CD8-positive, alpha-beta memory T cell (primary cell): ENCODE measurements around the gene LRRFIP1. TPM values are rescaled to one million over a fixed set of nuclear protein-coding genes. Genes with fewer than 3 reads are reported as not detected.

Source experiments
- CTCF ChIA-PET: fragments of 350-600 bp; sonication (Branson Sonifier 250); formaldehyde crosslinking; loops from one replicate; lab custom pipeline; 2021; ENCODE audit warnings: antibody characterized with exemption; lab: Charles Lee
- POLR2A ChIA-PET: fragments of 350-600 bp; sonication (Branson Sonifier 250); formaldehyde crosslinking; loops from one replicate; lab custom pipeline; 2021; ENCODE audit warnings: antibody characterized with exemption; lab: Charles Lee
- DNase-seq, 5 donors: peaks; one replicate each; pipeline versions ENCODE4 v3.0.0 to v3.0.0-alpha.2; 2020 to 2022; ENCODE audit warnings: mixed read lengths in 1 of 5
- H3K27ac ChIP-seq: one replicate; pipeline ENCODE4 v1.7.0; 2013; ENCODE audit warnings: low read depth, mild to moderate bottlenecking, low read length, moderate library complexity
- H3K27me3 ChIP-seq: 2 replicates; pipeline ENCODE4 v1.7.0; 2013; ENCODE audit warnings: low read length, mild to moderate bottlenecking; ENCODE audit not compliant: insufficient read depth, poor library complexity, severe bottlenecking
- H3K36me3 ChIP-seq: 2 replicates; pipeline ENCODE4 v1.7.0; 2013; ENCODE audit warnings: mild to moderate bottlenecking, low read length, moderate library complexity; ENCODE audit not compliant: insufficient read depth
- H3K4me1 ChIP-seq: 2 replicates; pipeline ENCODE4 v1.7.0; 2013; ENCODE audit warnings: mild to moderate bottlenecking, low read length, moderate library complexity; ENCODE audit not compliant: insufficient read depth
- H3K4me3 ChIP-seq: 2 replicates; pipeline ENCODE4 v1.7.0; 2013; ENCODE audit warnings: mild to moderate bottlenecking, low read length
- H3K9me3 ChIP-seq: 2 replicates; pipeline ENCODE4 v1.7.0; 2013; ENCODE audit warnings: mild to moderate bottlenecking, low read length
- H3K27ac Mint-ChIP-seq, 8 donors: one replicate each; pipeline ENCODE4 v1.8.0; 2020 to 2021; ENCODE audit warnings: mixed read lengths in 8 of 8, mild to moderate bottlenecking in 6 of 8, inconsistent platforms in 3 of 8, moderate library complexity in 3 of 8
- H3K27me3 Mint-ChIP-seq, 2 donors: one replicate each; pipeline ENCODE4 v1.8.0; 2020 to 2021; ENCODE audit warnings: mixed read lengths in 2 of 2, mild to moderate bottlenecking in 1 of 2, moderate library complexity in 1 of 2
- H3K36me3 Mint-ChIP-seq, 3 donors: one replicate each; pipeline ENCODE4 v1.8.0; 2020 to 2021; ENCODE audit warnings: mixed read lengths in 3 of 3, inconsistent platforms in 1 of 3, mild to moderate bottlenecking in 1 of 3
- H3K4me1 Mint-ChIP-seq, 3 donors: one replicate each; pipeline ENCODE4 v1.8.0; 2020 to 2021; ENCODE audit warnings: mixed read lengths in 3 of 3, inconsistent platforms in 1 of 3, mild to moderate bottlenecking in 1 of 3
- H3K4me3 Mint-ChIP-seq, 7 donors: one replicate each; pipeline ENCODE4 v1.8.0; 2020 to 2021; ENCODE audit warnings: mixed read lengths in 7 of 7, mild to moderate bottlenecking in 6 of 7, moderate library complexity in 4 of 7, inconsistent platforms in 2 of 7
- H3K9me3 Mint-ChIP-seq, 5 donors: one replicate each; pipeline ENCODE4 v1.8.0; 2020 to 2022; ENCODE audit warnings: mixed read lengths in 5 of 5, mild to moderate bottlenecking in 3 of 5, moderate library complexity in 2 of 5, inconsistent platforms in 1 of 5
- polyA plus RNA-seq: library from polyadenylated mRNA; unstranded; fragments of 300-500 nt; fragmentation: Illumina TruSeq; gene quantifications from one replicate; pipeline ENCODE4 v1.2.3, GENCODE V29; 2021
- total RNA-seq, 2 experiments: library from RNA; stranded (reverse); gene quantifications; one replicate each; pipeline ENCODE4 v1.2.3, GENCODE V29; 2021

The LRRFIP1 gene
- total and polyA plus RNA-seq, 3 experiments from 2014 or later: 128 to 192 (median 188) TPM

DNA sequence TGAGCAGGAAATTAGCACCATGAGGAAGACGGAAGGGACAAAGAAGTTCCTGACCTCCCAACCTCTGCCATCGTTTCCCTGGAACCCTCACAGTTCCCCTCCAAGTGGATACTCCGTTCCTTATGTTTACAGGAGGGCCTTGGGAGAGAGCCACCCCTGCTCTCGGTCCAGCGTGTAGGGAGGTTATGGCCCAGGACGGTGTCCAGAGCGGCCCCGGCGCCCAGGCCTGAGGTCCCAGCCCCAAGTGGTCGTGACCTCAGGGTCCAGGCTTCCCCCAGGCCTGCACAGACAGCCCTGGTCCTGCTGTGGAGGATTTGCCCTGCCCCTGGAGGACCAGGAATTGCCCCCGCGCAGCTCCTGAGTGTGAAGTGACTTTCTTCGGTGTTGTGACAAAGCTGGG is 109.4 kb downstream of the LRRFIP1 start:
- peaks cover 0 to 1% of the 10 kb centered on the region in 2 donors for H3K27me3 Mint-ChIP-seq
- peaks cover 28% of the 10 kb centered on the region for H3K36me3 ChIP-seq
- CTCF ChIA-PET: interaction anchor here (1.0 to 1.2 kb wide), 3 partner anchors 40 to 64 kb away, joined by 3 to 5 read pairs (median 5); no protein-coding TSS in a partner anchor

DNA sequence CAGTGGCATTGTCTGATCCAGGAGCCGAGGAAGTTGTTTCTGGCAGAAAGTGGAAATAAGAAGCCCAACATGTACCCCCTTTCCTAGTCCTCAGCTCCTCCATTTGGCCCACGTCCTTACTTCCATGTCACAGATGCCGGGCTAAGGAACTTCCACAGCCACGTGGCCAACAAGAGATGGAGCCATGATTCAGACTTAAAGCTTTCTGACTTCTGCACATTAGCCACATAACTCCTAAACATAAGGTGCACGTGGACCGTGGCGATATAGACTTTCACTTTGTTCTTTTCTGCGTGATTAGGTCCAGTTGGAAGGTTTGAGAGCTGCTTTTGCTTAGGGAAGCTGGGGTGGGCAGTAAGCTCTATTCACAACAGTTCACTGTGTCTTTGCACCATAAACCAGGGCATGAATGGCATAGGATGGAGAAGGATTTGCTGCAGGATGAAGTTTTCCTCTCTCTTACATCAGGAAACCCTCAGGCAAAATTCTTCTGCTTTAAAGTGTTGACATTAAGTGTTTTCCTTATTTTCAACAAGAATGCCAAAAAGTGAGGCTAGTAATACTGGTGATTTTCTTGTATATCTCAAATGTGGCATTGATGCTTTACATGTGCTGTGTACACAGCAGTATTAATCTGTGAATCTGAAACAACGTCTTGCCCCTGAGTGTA is 109.9 kb downstream of the LRRFIP1 start:
- H3K4me1 Mint-ChIP-seq: peaks cover 46 to 86% (median 74%) of the 10 kb centered on the region in 3 donors
- H3K27me3 Mint-ChIP-seq: peaks cover 0 to 1% of the 10 kb centered on the region in 2 donors
- Histone ChIP-seq H3K36me3 (peaks cover 28% of the 10 kb centered on the region), H3K4me1 (peaks cover 9% of the 10 kb centered on the region), H3K27me3 (no peaks in the 10 kb centered on the region), H3K27ac (no peak overlapping the region), H3K9me3 (no peaks in the 10 kb centered on the region), H3K4me3 (no peak overlapping the region)
- H3K36me3 Mint-ChIP-seq: peaks cover 0 to 70% (median 7%) of the 10 kb centered on the region in 3 donors
- CTCF ChIA-PET: interaction anchor here (1.0 to 1.2 kb wide), 3 partner anchors 41 to 64 kb away, joined by 3 to 5 read pairs (median 5); no protein-coding TSS in a partner anchor
- H3K4me3 Mint-ChIP-seq: no peak overlapping the region
- H3K9me3 Mint-ChIP-seq: no peaks in the 10 kb centered on the region
- peak overlapping the region in 6 of 8 donors; percentile 30 to 91 (median 53) for H3K27ac Mint-ChIP-seq
- POLR2A ChIA-PET: no interaction called here
- no peak for DNase-seq

More for the DNA sequence above, 109.4 kb downstream of the LRRFIP1 start:
- H3K27ac ChIP-seq: no peak overlapping the region
- Mint-ChIP-seq H3K9me3 (no peaks in the 10 kb centered on the region), H3K36me3 (peaks cover 0 to 71% (median 7%) of the 10 kb centered on the region in 3 donors), H3K4me1 (peaks cover 46 to 86% (median 76%) of the 10 kb centered on the region in 3 donors), H3K4me3 (no peak overlapping the region), H3K27ac (peak overlapping the region; percentile 12 to 80 (median 33))
- POLR2A ChIA-PET: no interaction called here
- H3K4me3 ChIP-seq: no peak overlapping the region
- no peaks in the 10 kb centered on the region for H3K9me3 ChIP-seq
- no peak for DNase-seq
- no peaks in the 10 kb centered on the region for H3K27me3 ChIP-seq
- peaks cover 14% of the 10 kb centered on the region for H3K4me1 ChIP-seq

GRCh38 chr2:237738255-237738654 is 110.9 kb downstream of the LRRFIP1 start:
- H3K4me1 ChIP-seq: peaks cover 1% of the 10 kb centered on the region
- H3K27me3 ChIP-seq: no peaks in the 10 kb centered on the region
- peaks cover 0 to 1% of the 10 kb centered on the region in 2 donors for H3K27me3 Mint-ChIP-seq
- ChIA-PET POLR2A (no interaction called here), CTCF (interaction anchor here (12.4 kb wide), 1 partner anchor 65 kb away, joined by 268 read pairs; no protein-coding TSS in a partner anchor)
- no peak overlapping the region for H3K4me3 Mint-ChIP-seq
- no peak overlapping the region for H3K27ac ChIP-seq
- H3K36me3 Mint-ChIP-seq: peaks cover 0 to 71% (median 7%) of the 10 kb centered on the region in 3 donors
- H3K9me3 Mint-ChIP-seq: no peaks in the 10 kb centered on the region
- peaks cover 43 to 86% (median 74%) of the 10 kb centered on the region in 3 donors for H3K4me1 Mint-ChIP-seq
- H3K9me3 ChIP-seq: no peaks in the 10 kb centered on the region
- H3K27ac Mint-ChIP-seq: peak overlapping the region in 6 of 8 donors; percentile 32 to 91 (median 43)
- DNase-seq: no peak
- H3K4me3 ChIP-seq: no peak overlapping the region
- H3K36me3 ChIP-seq: peaks cover 28% of the 10 kb centered on the region

- no peaks in the 10 kb centered on the region for H3K9me3 Mint-ChIP-seq
- H3K4me3 Mint-ChIP-seq: no peak overlapping the region
- H3K27me3 Mint-ChIP-seq: peaks cover 0 to 1% of the 10 kb centered on the region in 2 donors
- H3K4me3 ChIP-seq: no peak overlapping the region
- H3K27me3 ChIP-seq: no peaks in the 10 kb centered on the region
- H3K27ac ChIP-seq: no peak overlapping the region
- peak overlapping the region in 4 of 8 donors; percentile 39 to 80 (median 56) for H3K27ac Mint-ChIP-seq
- ChIA-PET CTCF (interaction anchor here (12.4 kb wide), 1 partner anchor 66 kb away, joined by 268 read pairs; no protein-coding TSS in a partner anchor), POLR2A (no interaction called here)
- no peaks in the 10 kb centered on the region for H3K9me3 ChIP-seq
- peaks cover 43 to 86% (median 74%) of the 10 kb centered on the region in 3 donors for H3K4me1 Mint-ChIP-seq
- peaks cover 28% of the 10 kb centered on the region for H3K36me3 ChIP-seq
- H3K36me3 Mint-ChIP-seq: peaks cover 0 to 66% (median 7%) of the 10 kb centered on the region in 3 donors
- DNase-seq: no peak
- no peaks in the 10 kb centered on the region for H3K4me1 ChIP-seq
These were observed 111.7 kb downstream of the LRRFIP1 start for GRCh38 chr2:237739101-237739500.

DNA sequence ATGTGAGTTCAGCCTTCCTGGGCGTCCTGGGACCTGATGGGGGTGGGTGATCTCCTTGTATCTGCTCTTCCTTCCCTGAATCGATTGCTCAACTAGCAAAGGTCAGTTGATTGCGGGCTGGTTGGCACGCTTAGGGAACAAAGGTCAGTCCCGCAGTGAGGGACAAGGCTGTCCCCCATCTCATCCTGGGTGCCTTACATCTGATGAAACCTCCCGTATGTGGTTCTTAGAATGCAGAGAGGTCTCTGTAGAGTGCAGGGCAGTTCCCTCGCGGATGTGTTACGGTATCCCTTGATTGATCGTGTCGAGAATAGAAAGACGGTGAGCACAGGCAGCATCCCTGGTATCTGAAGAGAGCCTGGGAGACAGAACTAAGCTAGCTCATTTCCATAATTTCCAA is 114.8 kb downstream of the LRRFIP1 start:
- Mint-ChIP-seq H3K9me3 (no peaks in the 10 kb centered on the region), H3K27me3 (no peaks in the 10 kb centered on the region), H3K4me3 (no peak overlapping the region), H3K27ac (peak overlapping the region in 7 of 8 donors; percentile 61 to 87 (median 73)), H3K4me1 (peaks cover 43 to 82% (median 67%) of the 10 kb centered on the region in 3 donors), H3K36me3 (peaks cover 0 to 56% (median 5%) of the 10 kb centered on the region in 3 donors)
- POLR2A ChIA-PET: no interaction called here
- Histone ChIP-seq H3K4me3 (no peak overlapping the region), H3K9me3 (no peaks in the 10 kb centered on the region), H3K4me1 (no peaks in the 10 kb centered on the region), H3K27ac (no peak overlapping the region), H3K36me3 (peaks cover 13% of the 10 kb centered on the region), H3K27me3 (no peaks in the 10 kb centered on the region)
- CTCF ChIA-PET: interaction anchor here (5.6 to 12.4 kb wide), 2 partner anchors 45 to 69 kb away, joined by 39 to 268 read pairs; no protein-coding TSS in a partner anchor
- no peak for DNase-seq

GRCh38 chr2:237742614-237743013 is 115.2 kb downstream of the LRRFIP1 start:
- H3K36me3 ChIP-seq: peaks cover 10% of the 10 kb centered on the region
- H3K27ac ChIP-seq: no peak overlapping the region
- no peaks in the 10 kb centered on the region for H3K27me3 Mint-ChIP-seq
- peaks cover 0 to 53% (median 5%) of the 10 kb centered on the region in 3 donors for H3K36me3 Mint-ChIP-seq
- no peaks in the 10 kb centered on the region for H3K9me3 ChIP-seq
- H3K4me3 ChIP-seq: no peak overlapping the region
- POLR2A ChIA-PET: no interaction called here
- no peaks in the 10 kb centered on the region for H3K9me3 Mint-ChIP-seq
- peaks cover 43 to 77% (median 63%) of the 10 kb centered on the region in 3 donors for H3K4me1 Mint-ChIP-seq
- no peaks in the 10 kb centered on the region for H3K27me3 ChIP-seq
- CTCF ChIA-PET: interaction anchor here (0.8 to 12.4 kb wide), 4 partner anchors 11 to 69 kb away, joined by 3 to 268 read pairs (median 21); no protein-coding TSS in a partner anchor
- DNase-seq: no peak
- peak overlapping the region; percentile 58 to 87 (median 69) for H3K27ac Mint-ChIP-seq
- no peak overlapping the region for H3K4me3 Mint-ChIP-seq
- H3K4me1 ChIP-seq: no peaks in the 10 kb centered on the region

- Histone ChIP-seq H3K36me3 (peaks cover 9% of the 10 kb centered on the region), H3K27me3 (no peaks in the 10 kb centered on the region), H3K9me3 (no peaks in the 10 kb centered on the region), H3K4me1 (no peaks in the 10 kb centered on the region), H3K27ac (no peak overlapping the region), H3K4me3 (no peak overlapping the region)
- Mint-ChIP-seq H3K27me3 (no peaks in the 10 kb centered on the region), H3K4me3 (no peak overlapping the region), H3K27ac (peak overlapping the region; percentile 61 to 94 (median 86)), H3K36me3 (peaks cover 0 to 53% (median 2%) of the 10 kb centered on the region in 3 donors), H3K9me3 (no peaks in the 10 kb centered on the region), H3K4me1 (peaks cover 40 to 73% (median 59%) of the 10 kb centered on the region in 3 donors)
- DNase-seq: no peak
- CTCF ChIA-PET: interaction anchor here (0.8 to 12.4 kb wide), 4 partner anchors 12 to 70 kb away, joined by 3 to 268 read pairs (median 21); no protein-coding TSS in a partner anchor
- POLR2A ChIA-PET: no interaction called here
These were observed 115.6 kb downstream of the LRRFIP1 start for GRCh38 chr2:237743024-237743423.
